Keratinocyte (primary cell): ENCODE data around the gene NMT1. TPM values are rescaled to one million over a fixed set of nuclear protein-coding genes. Genes with fewer than 3 reads are reported as not detected.

Experiments
- DNase-seq: peaks from one replicate; pipeline ENCODE4 v3.0.0-alpha.2; 2011; ENCODE audit warnings: low read depth, missing footprints, low spot score
- FAIRE-seq: peaks from 2 replicates; lab custom pipeline; 2011; peaks lifted over from hg19 to GRCh38; lab: Jason Lieb, UNC
- H2AFZ ChIP-seq: 2 replicates; pipeline ENCODE4 v1.6.0; 2012; ENCODE audit warnings: low read length, control low read depth, inconsistent platforms; ENCODE audit not compliant: control insufficient read depth
- H3K27ac ChIP-seq: 2 replicates; pipeline ENCODE4 v1.5.1; 2011; ENCODE audit warnings: low read length; ENCODE audit not compliant: control insufficient read depth, insufficient read depth
- H3K27me3 ChIP-seq: 3 replicates; pipeline ENCODE4 v1.6.0; 2011; ENCODE audit warnings: low read length; ENCODE audit not compliant: control insufficient read depth, insufficient read depth; ENCODE audit errors: extremely low read depth
- H3K36me3 ChIP-seq, 2 experiments: 2 replicates in 1 of 2; 3 replicates in 1 of 2; pipeline ENCODE4 v1.5.1; 2011; ENCODE audit warnings: low read length in 2 of 2, mild to moderate bottlenecking in 1 of 2; ENCODE audit not compliant: control insufficient read depth in 2 of 2, insufficient read depth in 2 of 2; ENCODE audit errors: extremely low read depth in 1 of 2
- H3K4me1 ChIP-seq: 3 replicates; pipeline ENCODE4 v1.5.1; 2011; ENCODE audit warnings: low read length; ENCODE audit not compliant: control insufficient read depth, insufficient read depth; ENCODE audit errors: extremely low read depth
- H3K4me2 ChIP-seq: 3 replicates; pipeline ENCODE4 v1.6.0; 2011; ENCODE audit warnings: low read depth, low read length; ENCODE audit not compliant: control insufficient read depth, insufficient read depth; ENCODE audit errors: extremely low read depth
- H3K4me3 ChIP-seq, 3 experiments: fragments of 200-600 bp in 1 of 3; sonication (generic) in 1 of 3; 2 replicates in 2 of 3; 3 replicates in 1 of 3; pipeline ENCODE4 v1.5.1; 2011 to 2016; ENCODE audit warnings: low read length in 3 of 3, mild to moderate bottlenecking in 3 of 3, control low read depth in 2 of 3, inconsistent platforms in 1 of 3, low read depth in 1 of 3, mixed read lengths in 1 of 3, mixed run types in 1 of 3, moderate library complexity in 1 of 3; ENCODE audit not compliant: control insufficient read depth in 2 of 3, insufficient read depth in 2 of 3; ENCODE audit errors: extremely low read depth in 1 of 3
- H3K79me2 ChIP-seq: 2 replicates; pipeline ENCODE4 v1.6.0; 2012; ENCODE audit warnings: low read length; ENCODE audit not compliant: control insufficient read depth, insufficient read depth
- H3K9ac ChIP-seq: 3 replicates; pipeline ENCODE4 v1.6.0; 2011; ENCODE audit warnings: low read length; ENCODE audit not compliant: control insufficient read depth, insufficient read depth; ENCODE audit errors: extremely low read depth
- H3K9me1 ChIP-seq: 3 replicates; pipeline ENCODE4 v1.6.0; 2011; ENCODE audit warnings: low read length; ENCODE audit not compliant: control insufficient read depth, insufficient read depth; ENCODE audit errors: extremely low read depth
- H3K9me3 ChIP-seq: 2 replicates; pipeline ENCODE4 v1.5.1; 2012; ENCODE audit warnings: low read depth, low read length; ENCODE audit not compliant: control insufficient read depth
- H4K20me1 ChIP-seq: 3 replicates; pipeline ENCODE4 v1.6.0; 2011; ENCODE audit warnings: low read length; ENCODE audit not compliant: control insufficient read depth, insufficient read depth; ENCODE audit errors: extremely low read depth
- EZH2 ChIP-seq: IDR thresholded peaks from one replicate; pipeline ENCODE4 v1.6.1; 2012; ENCODE audit warnings: inconsistent platforms, mild to moderate bottlenecking, low read length, moderate library complexity
- dilution Hi-C: fragments of 300-500 bp; cut with MboI; formaldehyde crosslinking; loops from one replicate; pipeline ENCODE4 v1.7.0; 2020; ENCODE audit warnings: low sequenced_read_pairs; ENCODE audit not compliant: extremely low pct_ligation_motif_present
- polyA plus RNA-seq, 5 experiments: library from polyadenylated mRNA; depleted of rRNA in 3 of 5; stranded (reverse) in 3 of 5; stranded (forward) in 1 of 5; unstranded in 1 of 5; fragments of >200 nt; gene quantifications; 1 replicate in 1 of 5; 2 replicates in 3 of 5; 3 replicates in 1 of 5; pipeline versions ENCODE4 v1.2.1 to v1.2.3, GENCODE V29; 2011 to 2012; ENCODE audit warnings: missing spikeins in 2 of 5, low read depth in 1 of 5, low replicate concordance in 1 of 5
- TF ChIP-seq, protein P1 (sequence below), 3 experiments: IDR thresholded peaks in 1 of 3; conservative IDR thresholded peaks in 1 of 3; optimal IDR thresholded peaks in 1 of 3; 2 replicates in 2 of 3; 3 replicates in 1 of 3; pipeline versions ENCODE3 to v1.5.1; 2011; ENCODE audit warnings: low read length in 3 of 3, mild to moderate bottlenecking in 3 of 3, moderate library complexity in 2 of 3, control low read depth in 1 of 3, inconsistent platforms in 1 of 3; ENCODE audit not compliant: insufficient read depth in 2 of 3; ENCODE audit errors: extremely low read depth in 1 of 3

NMT1 gene
- polyA plus RNA-seq, 1 donor (not counting 4 experiments of a cell fraction or from before 2014, with no cell fraction given), result 101 TPM

DNA sequence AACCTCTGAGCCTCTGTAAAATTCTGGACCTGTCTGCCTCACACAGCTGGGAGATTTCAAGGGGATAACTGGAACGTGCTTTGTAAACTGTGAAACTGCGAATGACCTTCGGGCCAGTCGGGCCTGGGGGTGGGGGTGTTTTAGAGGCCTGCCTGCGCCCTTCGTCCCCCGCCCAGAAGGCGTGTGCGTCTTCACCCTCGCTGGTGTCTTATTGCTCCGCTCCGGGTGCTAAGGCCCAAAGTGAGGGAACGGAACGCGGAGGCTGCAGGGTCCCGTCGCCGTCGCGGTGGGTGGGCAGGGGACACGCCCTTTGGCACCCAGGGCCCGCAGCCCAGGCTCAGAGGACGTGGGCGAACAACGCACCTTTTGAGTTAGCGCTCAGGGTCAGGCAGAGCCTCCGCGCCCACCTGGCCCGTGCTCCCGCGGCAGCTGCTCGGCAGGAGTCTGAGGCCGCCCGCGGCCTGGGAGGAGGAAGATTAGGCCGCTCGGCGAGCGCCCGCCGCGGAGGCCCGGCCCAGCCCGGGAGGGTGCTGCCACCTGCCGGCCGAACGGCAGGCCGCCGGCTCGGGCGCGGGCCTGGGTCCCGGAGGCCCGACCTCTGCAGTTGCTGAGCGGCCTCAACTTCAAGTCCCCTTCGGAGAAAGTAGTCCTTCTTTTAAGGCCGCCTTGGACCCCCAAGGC is 39.4 kb upstream of the NMT1 start:
- Histone ChIP-seq H3K9me1 (no peaks in the 10 kb centered on the region), H3K27me3 (no peaks in the 10 kb centered on the region), H3K4me3 (peak overlapping the region in 1 of 3 experiments; percentile 53), H3K9me3 (no peaks in the 10 kb centered on the region), H4K20me1 (no peaks in the 10 kb centered on the region), H3K4me1 (peaks cover 21% of the 10 kb centered on the region), H3K4me2 (peak overlapping the region; percentile 73), H2AFZ (peak overlapping the region; percentile 66), H3K79me2 (no peaks in the 10 kb centered on the region), H3K9ac (peak overlapping the region; percentile 54), H3K27ac (no peak overlapping the region), H3K36me3 (peaks cover 2 to 16% of the 10 kb centered on the region in 2 experiments)
- dilution Hi-C loops, result loop anchor here (25.0 kb wide), 1 partner anchor 109 kb away; the partner anchor contains the start of gene GFAP
- TF ChIP-seq, protein P1, sequence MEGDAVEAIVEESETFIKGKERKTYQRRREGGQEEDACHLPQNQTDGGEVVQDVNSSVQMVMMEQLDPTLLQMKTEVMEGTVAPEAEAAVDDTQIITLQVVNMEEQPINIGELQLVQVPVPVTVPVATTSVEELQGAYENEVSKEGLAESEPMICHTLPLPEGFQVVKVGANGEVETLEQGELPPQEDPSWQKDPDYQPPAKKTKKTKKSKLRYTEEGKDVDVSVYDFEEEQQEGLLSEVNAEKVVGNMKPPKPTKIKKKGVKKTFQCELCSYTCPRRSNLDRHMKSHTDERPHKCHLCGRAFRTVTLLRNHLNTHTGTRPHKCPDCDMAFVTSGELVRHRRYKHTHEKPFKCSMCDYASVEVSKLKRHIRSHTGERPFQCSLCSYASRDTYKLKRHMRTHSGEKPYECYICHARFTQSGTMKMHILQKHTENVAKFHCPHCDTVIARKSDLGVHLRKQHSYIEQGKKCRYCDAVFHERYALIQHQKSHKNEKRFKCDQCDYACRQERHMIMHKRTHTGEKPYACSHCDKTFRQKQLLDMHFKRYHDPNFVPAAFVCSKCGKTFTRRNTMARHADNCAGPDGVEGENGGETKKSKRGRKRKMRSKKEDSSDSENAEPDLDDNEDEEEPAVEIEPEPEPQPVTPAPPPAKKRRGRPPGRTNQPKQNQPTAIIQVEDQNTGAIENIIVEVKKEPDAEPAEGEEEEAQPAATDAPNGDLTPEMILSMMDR (optimal IDR thresholded peaks at IDR 0.05 in 1 of 3, IDR thresholded peaks at IDR 0.05 in 1 of 3, conservative IDR thresholded peaks at IDR 0.05 in 1 of 3; ENCODE audit: extremely low read depth in 1 of 3, insufficient read depth in 2 of 3, low read length in 3 of 3), result peak; percentile 65 to 79 (median 76)
- TF ChIP-seq EZH2, result no peak
- DNase-seq (no peak), FAIRE-seq (no peak)

DNA sequence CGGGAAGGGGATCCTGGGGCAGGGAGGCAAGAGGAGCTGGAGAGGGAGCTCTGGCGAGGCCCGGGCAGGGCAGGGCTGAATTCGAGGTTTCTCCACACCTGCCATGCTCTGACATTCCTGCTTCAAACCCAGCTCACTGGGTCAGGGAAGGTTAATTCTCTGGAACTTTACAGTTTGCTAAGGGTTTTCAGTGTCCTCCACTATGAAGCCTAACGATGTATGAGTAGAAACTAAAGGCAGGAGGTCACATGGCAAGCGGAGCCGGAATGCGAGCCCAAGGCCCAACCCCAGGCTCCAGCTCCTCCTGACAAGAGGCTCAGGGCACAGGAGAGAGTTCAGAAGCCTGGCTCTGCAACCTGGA is 38.8 kb upstream of the NMT1 start:
- H3K4me2 ChIP-seq, result no peak overlapping the region
- no peak overlapping the region for H3K4me3 ChIP-seq
- peaks cover 21% of the 10 kb centered on the region for H3K4me1 ChIP-seq
- FAIRE-seq, result no peak
- H3K9me1 ChIP-seq, result no peaks in the 10 kb centered on the region
- H3K27me3 ChIP-seq, result no peaks in the 10 kb centered on the region
- no peak for DNase-seq
- no peak overlapping the region for H3K27ac ChIP-seq
- H3K9ac ChIP-seq, result no peak overlapping the region
- H4K20me1 ChIP-seq, result no peaks in the 10 kb centered on the region
- dilution Hi-C loops, result loop anchor here (25.0 kb wide), 1 partner anchor 110 kb away; the partner anchor contains the start of gene GFAP
- TF ChIP-seq, protein P1 (optimal IDR thresholded peaks at IDR 0.05 in 1 of 3, IDR thresholded peaks at IDR 0.05 in 1 of 3, conservative IDR thresholded peaks at IDR 0.05 in 1 of 3; ENCODE audit: extremely low read depth in 1 of 3, insufficient read depth in 2 of 3, low read length in 3 of 3), result peak in 1 of 3 experiments; percentile 3
- no peak for TF ChIP-seq EZH2
- H3K79me2 ChIP-seq, result no peaks in the 10 kb centered on the region
- H2AFZ ChIP-seq, result no peak overlapping the region
- H3K9me3 ChIP-seq, result no peaks in the 10 kb centered on the region
- H3K36me3 ChIP-seq, result peaks cover 2 to 16% of the 10 kb centered on the region in 2 experiments
